GM12878 (cell line): ENCODE data around the gene MKRN2. TPM values are rescaled to one million over a fixed set of nuclear protein-coding genes. Genes with fewer than 3 reads are reported as not detected.

Experiments
- ATAC-seq: fragments of 200-7000 bp; cut with Tn5 transposase; 3 replicates; pipeline ENCODE4 v1.9.1; 2020; ENCODE audit warnings: mild to moderate bottlenecking, moderate library complexity
- BruUV-seq: library from RNA; stranded (reverse); fragments of 400-500 nt; replicated peaks from 2 replicates; lab custom pipeline; 2021; lab: Mats Ljungman, UMichigan
- CTCF ChIA-PET: fragments of 300-600 bp; sonication (Branson Sonifier 250); formaldehyde crosslinking; extraction: SDS; loops from one replicate; lab custom pipeline; 2021; ENCODE audit warnings: inconsistent platforms; lab: Yijun Ruan, JAX
- POLR2A ChIA-PET: fragments of 350-600 bp; formaldehyde crosslinking; extraction: SDS; loops from one replicate; lab custom pipeline; 2021; ENCODE audit warnings: inconsistent platforms; lab: Charles Lee
- RAD21 ChIA-PET: fragments of 300-600 bp; sonication (Branson Sonifier 250); formaldehyde crosslinking; loops from one replicate; lab custom pipeline; 2023; ENCODE audit warnings: antibody characterized with exemption; ENCODE audit not compliant: unreplicated experiment; lab: Charles Lee
- SMC1A ChIA-PET: fragments of 300-600 bp; sonication (Branson Sonifier 250); formaldehyde crosslinking; loops from one replicate; lab custom pipeline; 2023; ENCODE audit not compliant: unreplicated experiment, uncharacterized antibody; lab: Charles Lee
- DNase-seq: peaks from one replicate; pipeline ENCODE4 v3.0.0-alpha.2; 2011; ENCODE audit warnings: low read depth, low spot score
- FAIRE-seq: peaks from 3 replicates; lab custom pipeline; 2011; peaks lifted over from hg19 to GRCh38; lab: Jason Lieb, UNC
- H2AFZ ChIP-seq: 2 replicates; pipeline ENCODE4 v1.6.0; 2011; ENCODE audit warnings: low read depth, low read length, control low read depth; ENCODE audit not compliant: control insufficient read depth
- H3K27ac ChIP-seq: 2 replicates; pipeline ENCODE4 v1.5.1; 2011; ENCODE audit warnings: control low read depth; ENCODE audit not compliant: control insufficient read depth, insufficient read depth
- H3K27me3 ChIP-seq, 2 experiments: replicated peaks in 1 of 2; 2 replicates each; pipeline versions ENCODE4 v1.6.0 to v1.6.1; 2011; ENCODE audit warnings: low read length in 1 of 2; ENCODE audit not compliant: control insufficient read depth in 2 of 2, insufficient read depth in 2 of 2
- H3K36me3 ChIP-seq, 2 experiments: 2 replicates each; pipeline ENCODE4 v1.5.1; 2011; ENCODE audit warnings: low read length in 1 of 2; ENCODE audit not compliant: control insufficient read depth in 2 of 2, insufficient read depth in 2 of 2
- H3K4me1 ChIP-seq: 2 replicates; pipeline ENCODE4 v1.6.1; 2011; ENCODE audit warnings: mild to moderate bottlenecking, low read length, moderate library complexity, mixed read lengths; ENCODE audit not compliant: control insufficient read depth, insufficient read depth
- H3K4me2 ChIP-seq: 2 replicates; pipeline ENCODE4 v1.6.0; 2011; ENCODE audit warnings: control low read depth; ENCODE audit not compliant: control insufficient read depth, insufficient read depth
- H3K4me3 ChIP-seq: fragments of 200-600 bp; sonication (generic); 2 replicates; pipeline ENCODE4 v1.5.1; 2016
- H3K79me2 ChIP-seq: 2 replicates; pipeline ENCODE4 v1.6.0; 2011; ENCODE audit warnings: low read length; ENCODE audit not compliant: control insufficient read depth, insufficient read depth
- H3K9ac ChIP-seq: 2 replicates; pipeline ENCODE4 v1.8.0; 2011; ENCODE audit warnings: low read length, control low read depth, mixed read lengths; ENCODE audit not compliant: control insufficient read depth, insufficient read depth
- H3K9me3 ChIP-seq: replicated peaks from 3 replicates; pipeline ENCODE4 v1.5.1; 2011; ENCODE audit warnings: mild to moderate bottlenecking, low read length; ENCODE audit not compliant: control insufficient read depth, insufficient read depth
- H4K20me1 ChIP-seq: 2 replicates; pipeline ENCODE4 v1.6.0; 2011; ENCODE audit not compliant: control insufficient read depth, insufficient read depth
- BCL11A ChIP-seq: IDR thresholded peaks from 2 replicates; pipeline ENCODE4 v1.6.1; 2011; ENCODE audit warnings: low read depth, low read length
- CREM ChIP-seq: IDR thresholded peaks from 2 replicates; pipeline ENCODE4 v1.6.1; 2014; ENCODE audit warnings: antibody characterized with exemption, low read depth
- HDGF ChIP-seq: fragments of 450-650 bp; IDR thresholded peaks from 2 replicates; pipeline ENCODE4 v1.6.1; 2016; ENCODE audit warnings: antibody characterized with exemption
- IKZF2 ChIP-seq, 2 experiments: fragments of 450-650 bp; IDR thresholded peaks; 2 replicates each; pipeline ENCODE4 v1.6.1; 2017; ENCODE audit warnings: mild to moderate bottlenecking in 2 of 2, moderate library complexity in 2 of 2
- RELA ChIP-seq: fragments of 450-650 bp; IDR thresholded peaks from 2 replicates; pipeline ENCODE4 v1.8.0; 2014; ENCODE audit warnings: borderline replicate concordance; ENCODE audit not compliant: partially characterized antibody
- TAF1 ChIP-seq: IDR thresholded peaks from 2 replicates; pipeline ENCODE4 v1.6.1; 2011; ENCODE audit warnings: mild to moderate bottlenecking, low read depth, low read length, borderline replicate concordance
- ZBED1 ChIP-seq: IDR thresholded peaks from 2 replicates; pipeline ENCODE4 v1.6.1; 2016; ENCODE audit warnings: borderline replicate concordance
- WGBS: methylation state at CpG from one replicate; pipeline ENCODE4 v1.1.6; 2016; ENCODE audit warnings: low lambda C conversion rate; ENCODE audit not compliant: insufficient replicate concordance, insufficient coverage; ENCODE audit errors: missing lambda C conversion rate; 5-methylcytosine and 5-hydroxymethylcytosine counted together
- in situ Hi-C: fragments of 300-500 bp; cut with MboI; formaldehyde crosslinking; loops from 9 replicates; pipeline ENCODE4 v1.14.3; 2018; ENCODE audit warnings: mixed read lengths
- intact Hi-C: fragments of 100-400 bp; cut with micrococcal nuclease; formaldehyde crosslinking; loops from one replicate; pipeline ENCODE4 v1.14.2; 2022; ENCODE audit not compliant: unreplicated experiment
- polyA plus RNA-seq, 11 experiments: library from polyadenylated mRNA; depleted of rRNA in 4 of 11; unstranded in 6 of 11; stranded (reverse) in 5 of 11; fragments of >200 nt; fragmentation: Nextera tagmentation in 4 of 11; fragmentation: Illumina TruSeq in 1 of 11; extraction: Ambion mirVana in 4 of 11; extraction: Trizol in 1 of 11; gene quantifications; 1 replicate in 1 of 11; 2 replicates in 10 of 11; pipeline versions ENCODE4 v1.2.1 to v1.2.3, GENCODE V29; 2011 to 2016; ENCODE audit warnings: inconsistent platforms in 2 of 11, missing spikeins in 2 of 11, low read depth in 1 of 11
- total RNA-seq, 4 experiments: library from RNA; depleted of rRNA in 3 of 4; stranded (reverse); fragments of >200 nt in 3 of 4; fragmentation: Illumina TruSeq in 1 of 4; extraction: Trizol in 1 of 4; gene quantifications; 2 replicates each; pipeline versions ENCODE4 v1.2.1 to v1.2.3, GENCODE V29; 2013 to 2021
- TF ChIP-seq, protein P1 (sequence below): IDR thresholded peaks from 2 replicates; pipeline ENCODE4 v1.6.1; 2012; ENCODE audit warnings: low read length, inconsistent platforms
- TF ChIP-seq, protein P2 (sequence below): fragments of 450-650 bp; IDR thresholded peaks from 2 replicates; pipeline ENCODE4 v1.6.1; 2016; ENCODE audit warnings: mild to moderate bottlenecking
- TF ChIP-seq, protein P3 (sequence below): fragments of 450-650 bp; IDR thresholded peaks from 2 replicates; pipeline ENCODE4 v1.6.1; 2017; ENCODE audit warnings: mild to moderate bottlenecking, moderate library complexity
- TF ChIP-seq, protein P4 (sequence below): fragments of 450-650 bp; IDR thresholded peaks from 2 replicates; pipeline ENCODE4 v1.6.1; 2016; ENCODE audit warnings: mild to moderate bottlenecking
- TF ChIP-seq, protein P5 (sequence below): fragments of 450-650 bp; IDR thresholded peaks from 2 replicates; pipeline ENCODE4 v1.6.1; 2017; ENCODE audit warnings: low read depth, mild to moderate bottlenecking, moderate library complexity

Gene MKRN2
- total and polyA plus RNA-seq, 10 of the 15 experiments (the other 5 are each of a cell fraction or from before 2014, with no cell fraction given): 15.4 to 40.7 (median 34.4) TPM

DNA sequence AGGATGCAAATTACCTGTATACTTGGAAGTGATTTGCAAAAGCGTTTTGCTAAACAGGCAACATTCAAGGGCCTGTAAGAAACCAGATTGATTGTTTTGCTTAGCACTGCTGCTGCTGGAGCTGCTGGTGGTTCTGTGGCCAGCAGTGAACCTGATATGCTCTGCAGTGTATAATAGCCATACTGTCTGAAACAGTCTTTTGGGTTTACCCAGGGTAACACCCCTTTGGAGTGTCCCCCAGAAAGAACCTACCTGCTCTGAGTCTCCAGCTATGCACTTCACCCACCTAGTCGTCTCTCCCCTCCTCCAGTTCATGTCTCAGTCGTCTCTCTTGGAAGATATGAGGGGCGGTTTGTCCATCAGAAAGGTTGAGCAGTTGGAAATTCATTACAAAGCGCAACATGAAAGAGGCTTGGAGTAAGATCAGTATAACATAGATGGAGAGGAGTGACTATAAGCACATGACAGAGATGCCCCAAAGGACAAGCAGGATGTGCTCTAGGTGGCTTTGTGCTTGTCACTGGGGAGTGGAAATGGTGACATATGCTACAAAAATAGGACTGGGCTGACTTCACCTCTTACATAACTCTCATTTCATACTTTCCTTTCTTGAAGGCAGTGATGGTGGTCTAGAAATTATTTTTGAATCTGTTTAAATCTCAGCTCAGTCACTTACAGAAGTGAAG is 3.8 kb downstream of the MKRN2 start:
- Histone ChIP-seq H3K4me2 (peak overlapping the region; percentile 93), H3K36me3 (no peaks in the 10 kb centered on the region), H3K9ac (peak overlapping the region; percentile 39), H4K20me1 (peaks cover 4% of the 10 kb centered on the region; the same call in 1 of the 2 replicates), H3K79me2 (peaks cover 82% of the 10 kb centered on the region), H3K27ac (peak overlapping the region; percentile 81), H3K27me3 (no peaks in the 10 kb centered on the region), H2AFZ (no peak overlapping the region), H3K4me1 (peaks cover 25% of the 10 kb centered on the region), H3K9me3 (peaks cover 4% of the 10 kb centered on the region; the same call in 2 of the 3 replicates), H3K4me3 (peak overlapping the region; percentile 95)
- BruUV-seq: TSS peak; percentile 75
- DNase-seq (peak; percentile 63), ATAC-seq (peak; percentile 74), FAIRE-seq (peak; percentile 94)
- CTCF ChIA-PET: interaction anchor here (0.6 to 2.1 kb wide), 4 partner anchors 76 to 99 kb away, joined by 3 to 7 read pairs (median 4); partner anchors contain the start of gene TSEN2
- 0% methylated on average over 5 of the region's 5 CpGs for WGBS
- POLR2A ChIA-PET: interaction anchor here (0.7 to 5.0 kb wide), 7 partner anchors 20 to 127 kb away, joined by 3 to 38 read pairs (median 3); partner anchors contain the start of gene RAF1
- in situ Hi-C loops (no loop called here), intact Hi-C loops (loop anchor here (5.0 kb wide), 1 partner anchor 368 kb away; no protein-coding TSS in a partner anchor)
- SMC1A ChIA-PET: interaction anchor here (0.6 to 5.6 kb wide), 5 partner anchors 9 to 101 kb away, joined by 3 to 38 read pairs (median 4); partner anchors contain the start of gene RAF1
- RAD21 ChIA-PET: interaction anchor here (1.0 to 3.0 kb wide), 4 partner anchors 76 to 103 kb away, joined by 3 to 18 read pairs (median 3); partner anchors contain the start of genes RAF1 and TSEN2
- TF ChIP-seq BCL11A (peak; percentile 40; the same call in 1 of the 2 replicates), IKZF2 (IDR thresholded peaks at IDR 0.05) (peak; percentile 17 to 33; a peak in 2 of 4 replicates), RELA (peak; percentile 48), CREM (peak; percentile 84), HDGF (0 out of 2 replicates have a peak, but pooled peaks have one; percentile 12), TAF1 (peak; percentile 57; the same call in 1 of the 2 replicates), ZBED1 (peak; percentile 57; the same call in 1 of the 2 replicates)
- TF ChIP-seq, protein P1, sequence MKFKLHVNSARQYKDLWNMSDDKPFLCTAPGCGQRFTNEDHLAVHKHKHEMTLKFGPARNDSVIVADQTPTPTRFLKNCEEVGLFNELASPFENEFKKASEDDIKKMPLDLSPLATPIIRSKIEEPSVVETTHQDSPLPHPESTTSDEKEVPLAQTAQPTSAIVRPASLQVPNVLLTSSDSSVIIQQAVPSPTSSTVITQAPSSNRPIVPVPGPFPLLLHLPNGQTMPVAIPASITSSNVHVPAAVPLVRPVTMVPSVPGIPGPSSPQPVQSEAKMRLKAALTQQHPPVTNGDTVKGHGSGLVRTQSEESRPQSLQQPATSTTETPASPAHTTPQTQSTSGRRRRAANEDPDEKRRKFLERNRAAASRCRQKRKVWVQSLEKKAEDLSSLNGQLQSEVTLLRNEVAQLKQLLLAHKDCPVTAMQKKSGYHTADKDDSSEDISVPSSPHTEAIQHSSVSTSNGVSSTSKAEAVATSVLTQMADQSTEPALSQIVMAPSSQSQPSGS: peak; percentile 98
- TF ChIP-seq, protein P2, sequence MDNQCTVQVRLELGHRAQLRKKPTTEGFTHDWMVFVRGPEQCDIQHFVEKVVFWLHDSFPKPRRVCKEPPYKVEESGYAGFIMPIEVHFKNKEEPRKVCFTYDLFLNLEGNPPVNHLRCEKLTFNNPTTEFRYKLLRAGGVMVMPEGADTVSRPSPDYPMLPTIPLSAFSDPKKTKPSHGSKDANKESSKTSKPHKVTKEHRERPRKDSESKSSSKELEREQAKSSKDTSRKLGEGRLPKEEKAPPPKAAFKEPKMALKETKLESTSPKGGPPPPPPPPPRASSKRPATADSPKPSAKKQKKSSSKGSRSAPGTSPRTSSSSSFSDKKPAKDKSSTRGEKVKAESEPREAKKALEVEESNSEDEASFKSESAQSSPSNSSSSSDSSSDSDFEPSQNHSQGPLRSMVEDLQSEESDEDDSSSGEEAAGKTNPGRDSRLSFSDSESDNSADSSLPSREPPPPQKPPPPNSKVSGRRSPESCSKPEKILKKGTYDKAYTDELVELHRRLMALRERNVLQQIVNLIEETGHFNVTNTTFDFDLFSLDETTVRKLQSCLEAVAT: peak; percentile 57; the same call in 1 of the 2 replicates
- TF ChIP-seq, protein P3, sequence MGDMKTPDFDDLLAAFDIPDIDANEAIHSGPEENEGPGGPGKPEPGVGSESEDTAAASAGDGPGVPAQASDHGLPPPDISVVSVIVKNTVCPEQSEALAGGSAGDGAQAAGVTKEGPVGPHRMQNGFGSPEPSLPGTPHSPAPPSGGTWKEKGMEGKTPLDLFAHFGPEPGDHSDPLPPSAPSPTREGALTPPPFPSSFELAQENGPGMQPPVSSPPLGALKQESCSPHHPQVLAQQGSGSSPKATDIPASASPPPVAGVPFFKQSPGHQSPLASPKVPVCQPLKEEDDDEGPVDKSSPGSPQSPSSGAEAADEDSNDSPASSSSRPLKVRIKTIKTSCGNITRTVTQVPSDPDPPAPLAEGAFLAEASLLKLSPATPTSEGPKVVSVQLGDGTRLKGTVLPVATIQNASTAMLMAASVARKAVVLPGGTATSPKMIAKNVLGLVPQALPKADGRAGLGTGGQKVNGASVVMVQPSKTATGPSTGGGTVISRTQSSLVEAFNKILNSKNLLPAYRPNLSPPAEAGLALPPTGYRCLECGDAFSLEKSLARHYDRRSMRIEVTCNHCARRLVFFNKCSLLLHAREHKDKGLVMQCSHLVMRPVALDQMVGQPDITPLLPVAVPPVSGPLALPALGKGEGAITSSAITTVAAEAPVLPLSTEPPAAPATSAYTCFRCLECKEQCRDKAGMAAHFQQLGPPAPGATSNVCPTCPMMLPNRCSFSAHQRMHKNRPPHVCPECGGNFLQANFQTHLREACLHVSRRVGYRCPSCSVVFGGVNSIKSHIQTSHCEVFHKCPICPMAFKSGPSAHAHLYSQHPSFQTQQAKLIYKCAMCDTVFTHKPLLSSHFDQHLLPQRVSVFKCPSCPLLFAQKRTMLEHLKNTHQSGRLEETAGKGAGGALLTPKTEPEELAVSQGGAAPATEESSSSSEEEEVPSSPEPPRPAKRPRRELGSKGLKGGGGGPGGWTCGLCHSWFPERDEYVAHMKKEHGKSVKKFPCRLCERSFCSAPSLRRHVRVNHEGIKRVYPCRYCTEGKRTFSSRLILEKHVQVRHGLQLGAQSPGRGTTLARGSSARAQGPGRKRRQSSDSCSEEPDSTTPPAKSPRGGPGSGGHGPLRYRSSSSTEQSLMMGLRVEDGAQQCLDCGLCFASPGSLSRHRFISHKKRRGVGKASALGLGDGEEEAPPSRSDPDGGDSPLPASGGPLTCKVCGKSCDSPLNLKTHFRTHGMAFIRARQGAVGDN: no peak
- TF ChIP-seq, protein P4, sequence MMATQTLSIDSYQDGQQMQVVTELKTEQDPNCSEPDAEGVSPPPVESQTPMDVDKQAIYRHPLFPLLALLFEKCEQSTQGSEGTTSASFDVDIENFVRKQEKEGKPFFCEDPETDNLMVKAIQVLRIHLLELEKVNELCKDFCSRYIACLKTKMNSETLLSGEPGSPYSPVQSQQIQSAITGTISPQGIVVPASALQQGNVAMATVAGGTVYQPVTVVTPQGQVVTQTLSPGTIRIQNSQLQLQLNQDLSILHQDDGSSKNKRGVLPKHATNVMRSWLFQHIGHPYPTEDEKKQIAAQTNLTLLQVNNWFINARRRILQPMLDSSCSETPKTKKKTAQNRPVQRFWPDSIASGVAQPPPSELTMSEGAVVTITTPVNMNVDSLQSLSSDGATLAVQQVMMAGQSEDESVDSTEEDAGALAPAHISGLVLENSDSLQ: peak; percentile 49; the same call in 1 of the 2 replicates
- TF ChIP-seq, protein P5, sequence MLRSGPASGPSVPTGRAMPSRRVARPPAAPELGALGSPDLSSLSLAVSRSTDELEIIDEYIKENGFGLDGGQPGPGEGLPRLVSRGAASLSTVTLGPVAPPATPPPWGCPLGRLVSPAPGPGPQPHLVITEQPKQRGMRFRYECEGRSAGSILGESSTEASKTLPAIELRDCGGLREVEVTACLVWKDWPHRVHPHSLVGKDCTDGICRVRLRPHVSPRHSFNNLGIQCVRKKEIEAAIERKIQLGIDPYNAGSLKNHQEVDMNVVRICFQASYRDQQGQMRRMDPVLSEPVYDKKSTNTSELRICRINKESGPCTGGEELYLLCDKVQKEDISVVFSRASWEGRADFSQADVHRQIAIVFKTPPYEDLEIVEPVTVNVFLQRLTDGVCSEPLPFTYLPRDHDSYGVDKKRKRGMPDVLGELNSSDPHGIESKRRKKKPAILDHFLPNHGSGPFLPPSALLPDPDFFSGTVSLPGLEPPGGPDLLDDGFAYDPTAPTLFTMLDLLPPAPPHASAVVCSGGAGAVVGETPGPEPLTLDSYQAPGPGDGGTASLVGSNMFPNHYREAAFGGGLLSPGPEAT: peak; percentile 74
